Thymus (tissue), 11 donors: ENCODE measurements around the gene MAL. TPM values are rescaled to one million over a fixed set of nuclear protein-coding genes. Genes with fewer than 3 reads are reported as not detected.
A peak's percentile ranks its signal among the peaks of the same experiment; 100 is the strongest.

Experiments used
- DNase-seq, 9 donors: peaks; one replicate each; pipeline ENCODE4 v3.0.0-alpha.2; 2013; ENCODE audit warnings: low spot score in 9 of 9, low read depth in 6 of 9, missing footprints in 1 of 9
- H3K27ac ChIP-seq, 2 donors: one replicate each; pipeline ENCODE4 v1.5.1; 2013; ENCODE audit warnings: control low read depth in 1 of 2, low read depth in 1 of 2, low read length in 1 of 2, mild to moderate bottlenecking in 1 of 2, moderate library complexity in 1 of 2
- H3K27me3 ChIP-seq, 2 donors: one replicate each; pipeline ENCODE4 v1.5.1; 2013; ENCODE audit warnings: low read length in 1 of 2; ENCODE audit not compliant: control insufficient read depth in 2 of 2, insufficient read depth in 1 of 2
- H3K36me3 ChIP-seq, 2 donors: one replicate each; pipeline ENCODE4 v1.5.1; 2013; ENCODE audit warnings: low read length in 1 of 2, mild to moderate bottlenecking in 1 of 2, moderate library complexity in 1 of 2; ENCODE audit not compliant: control insufficient read depth in 2 of 2, insufficient read depth in 2 of 2
- H3K4me1 ChIP-seq, 2 donors: one replicate each; pipeline ENCODE4 v1.5.1; 2013; ENCODE audit warnings: low read length in 2 of 2; ENCODE audit not compliant: control insufficient read depth in 2 of 2, insufficient read depth in 2 of 2
- H3K4me3 ChIP-seq, 2 donors: one replicate each; pipeline ENCODE4 v1.5.1; 2013; ENCODE audit warnings: low read length in 2 of 2, control low read depth in 1 of 2, mild to moderate bottlenecking in 1 of 2
- H3K9me3 ChIP-seq, 2 donors: one replicate each; pipeline ENCODE4 v1.5.1; 2013; ENCODE audit warnings: low read length in 1 of 2, mild to moderate bottlenecking in 1 of 2; ENCODE audit not compliant: control insufficient read depth in 2 of 2, insufficient read depth in 1 of 2
- WGBS: extraction: QIAGEN DNeasy Blood & Tissue Kit; methylation state at CpG from one replicate; pipeline ENCODE4 v1.1.7; 2013; 5-methylcytosine and 5-hydroxymethylcytosine counted together
- polyA plus RNA-seq: library from polyadenylated mRNA; stranded (reverse); fragments of 200-250 nt; gene quantifications from one replicate; pipeline ENCODE4 v1.2.3, GENCODE V29; 2013
- total RNA-seq: library from RNA; stranded (reverse); fragments of 120-200 nt; gene quantifications from one replicate; pipeline ENCODE4 v1.2.4, GENCODE V29; 2013
- donor health status: healthy.

MAL gene
- total and polyA plus RNA-seq, 2 donors, result 143 to 190 TPM

DNA sequence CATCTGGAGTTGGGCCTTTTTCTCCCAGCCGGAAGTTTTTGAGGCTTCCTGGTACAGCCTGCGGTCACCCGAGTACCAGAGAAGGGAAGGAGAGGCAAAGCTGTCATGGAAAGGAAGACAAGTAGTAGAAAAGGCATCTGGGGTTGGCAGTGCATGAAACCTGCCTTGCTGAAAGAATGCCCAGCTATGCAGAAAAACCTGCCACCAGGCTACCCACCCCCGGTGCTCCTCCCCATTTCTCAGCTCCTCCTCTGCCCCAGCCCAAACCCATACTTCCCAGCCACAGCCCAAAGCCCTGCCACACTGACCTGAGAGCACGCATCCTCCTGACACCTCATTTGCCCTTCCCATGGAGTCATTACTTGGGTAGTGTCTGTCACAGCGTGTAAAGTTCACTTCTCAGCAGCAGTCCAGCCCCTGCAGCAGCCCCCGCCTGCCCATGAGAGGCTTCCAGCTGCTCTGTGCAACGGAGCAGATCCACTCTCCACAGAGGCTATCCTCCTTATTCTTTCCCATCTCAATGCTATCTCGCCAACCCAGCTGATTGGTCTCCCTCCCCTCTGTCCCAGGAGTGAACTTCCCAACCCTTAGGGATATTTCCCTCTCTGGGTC is 40.4 kb upstream of the MAL start:
- H3K4me1 ChIP-seq, result peaks cover 0 to 18% of the 10 kb centered on the region in 2 donors
- peaks cover 0 to 2% of the 10 kb centered on the region in 2 donors for H3K27me3 ChIP-seq
- H3K27ac ChIP-seq, result no peak overlapping the region
- H3K4me3 ChIP-seq, result no peak overlapping the region
- DNase-seq, result no peak
- H3K9me3 ChIP-seq, result peaks cover 0 to 2% of the 10 kb centered on the region in 2 donors
- WGBS, result 76% methylated on average over 9 of the region's 9 CpGs
- no peaks in the 10 kb centered on the region for H3K36me3 ChIP-seq

DNA sequence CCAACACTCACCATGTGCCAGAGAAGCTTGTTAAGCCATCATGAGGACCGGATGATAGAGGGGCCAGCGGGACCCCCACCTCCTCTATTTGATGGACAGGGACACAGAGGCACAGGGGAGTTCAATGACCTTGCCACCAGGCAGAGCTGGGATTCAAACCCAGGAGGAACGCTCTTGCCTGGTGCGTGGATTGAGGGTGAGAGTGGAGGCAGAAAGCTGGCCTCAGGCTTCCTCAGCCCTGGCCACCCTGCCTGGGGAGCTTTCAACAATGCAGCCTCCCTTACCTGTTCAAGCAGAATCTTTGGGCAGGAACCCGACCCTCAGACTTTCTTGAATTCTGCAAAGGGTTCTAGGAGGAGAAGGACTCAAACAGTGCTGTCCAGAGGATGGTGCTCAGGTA is 39.9 kb upstream of the MAL start:
- Histone ChIP-seq H3K9me3 (peaks cover 0 to 2% of the 10 kb centered on the region in 2 donors), H3K4me3 (no peak overlapping the region), H3K27ac (no peak overlapping the region), H3K27me3 (peaks cover 0 to 2% of the 10 kb centered on the region in 2 donors), H3K36me3 (no peaks in the 10 kb centered on the region), H3K4me1 (peaks cover 0 to 18% of the 10 kb centered on the region in 2 donors)
- WGBS, result 95% methylated on average over 5 of the region's 5 CpGs
- DNase-seq, result no peak

DNA sequence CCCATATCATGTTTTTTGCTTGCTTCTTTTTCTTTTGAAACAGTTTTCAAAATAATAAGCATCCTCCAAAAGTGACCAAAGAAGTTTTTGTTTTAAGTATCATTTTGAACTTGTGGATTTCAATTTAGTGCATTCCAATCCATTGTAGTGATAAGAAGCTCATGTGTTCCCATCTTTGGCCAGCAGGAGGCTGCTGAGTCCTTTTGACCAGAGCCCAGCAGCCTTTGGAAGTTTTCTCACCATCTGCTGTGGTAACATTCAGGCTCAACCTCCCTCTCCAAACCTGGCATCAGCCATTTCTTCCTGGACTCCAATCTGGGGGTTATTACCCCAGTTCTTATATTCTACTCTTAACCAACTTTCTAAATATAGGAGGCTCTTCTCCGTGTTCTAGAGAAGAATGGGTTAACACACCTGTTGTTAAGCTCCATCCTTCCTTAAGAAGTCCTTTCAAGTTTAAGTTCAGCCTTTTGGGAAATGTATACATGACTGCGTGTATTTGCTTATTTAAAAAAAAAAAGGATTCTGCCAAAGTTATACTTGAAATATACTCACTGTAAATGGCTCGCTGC is 39.0 kb upstream of the MAL start:
- H3K4me3 ChIP-seq, result no peak overlapping the region
- peaks cover 0 to 2% of the 10 kb centered on the region in 2 donors for H3K9me3 ChIP-seq
- H3K4me1 ChIP-seq, result peaks cover 0 to 18% of the 10 kb centered on the region in 2 donors
- no peak overlapping the region for H3K27ac ChIP-seq
- no peaks in the 10 kb centered on the region for H3K36me3 ChIP-seq
- DNase-seq, result peak in 5 of 9 donors; percentile 59 to 82 (median 63)
- peaks cover 0 to 2% of the 10 kb centered on the region in 2 donors for H3K27me3 ChIP-seq
- 81% methylated on average over 3 of the region's 3 CpGs for WGBS

DNA sequence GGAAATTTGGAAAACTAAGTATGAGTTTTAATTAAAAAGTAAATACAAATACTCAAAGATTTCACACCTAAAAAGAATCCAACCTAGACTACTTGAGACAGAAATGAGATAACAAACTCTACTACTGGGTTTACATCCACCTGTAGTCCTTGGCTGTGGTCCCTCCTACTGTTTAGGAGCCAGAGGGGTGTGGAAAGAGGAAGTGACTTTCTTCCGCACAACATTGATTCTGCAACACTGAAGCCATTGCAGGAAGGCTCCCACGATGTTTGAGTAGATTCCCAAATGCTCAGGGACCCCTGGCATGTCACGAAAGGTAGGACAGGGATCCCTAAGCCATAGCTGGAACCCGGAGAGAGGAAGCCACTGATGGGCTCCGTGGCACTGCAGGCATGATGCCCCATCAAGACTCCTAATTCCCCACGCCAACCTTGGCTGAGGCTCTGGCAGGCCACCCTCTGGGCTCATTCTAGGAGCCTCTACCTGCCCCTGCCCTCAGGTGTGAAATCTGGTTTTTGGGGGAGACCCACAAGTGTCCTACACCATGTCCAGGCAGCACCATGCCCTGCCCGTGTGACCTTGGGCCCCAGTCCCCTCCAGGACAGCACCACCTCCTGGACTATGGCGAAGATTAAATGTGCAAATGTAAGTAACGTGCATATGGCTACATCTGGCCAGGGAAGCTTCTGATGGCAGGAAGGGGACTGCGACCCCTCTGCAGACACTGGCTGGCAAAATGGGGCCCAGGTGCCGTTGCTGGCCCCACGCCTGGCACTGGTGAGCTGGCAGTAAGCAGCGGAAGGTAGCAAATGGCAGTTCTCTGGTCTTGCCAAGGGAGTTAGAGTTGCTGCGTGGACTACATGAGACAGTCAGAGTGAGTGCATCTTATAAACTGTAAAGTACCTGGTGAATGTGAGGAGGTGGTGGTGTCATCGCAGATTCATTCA is 38.2 kb upstream of the MAL start:
- 89% methylated on average over 15 of the region's 15 CpGs for WGBS
- DNase-seq, result no peak
- H3K27ac ChIP-seq, result no peak overlapping the region
- H3K36me3 ChIP-seq, result no peaks in the 10 kb centered on the region
- no peak overlapping the region for H3K4me3 ChIP-seq
- H3K4me1 ChIP-seq, result peaks cover 0 to 16% of the 10 kb centered on the region in 2 donors
- H3K27me3 ChIP-seq, result peaks cover 0 to 2% of the 10 kb centered on the region in 2 donors
- peaks cover 0 to 2% of the 10 kb centered on the region in 2 donors for H3K9me3 ChIP-seq

DNA sequence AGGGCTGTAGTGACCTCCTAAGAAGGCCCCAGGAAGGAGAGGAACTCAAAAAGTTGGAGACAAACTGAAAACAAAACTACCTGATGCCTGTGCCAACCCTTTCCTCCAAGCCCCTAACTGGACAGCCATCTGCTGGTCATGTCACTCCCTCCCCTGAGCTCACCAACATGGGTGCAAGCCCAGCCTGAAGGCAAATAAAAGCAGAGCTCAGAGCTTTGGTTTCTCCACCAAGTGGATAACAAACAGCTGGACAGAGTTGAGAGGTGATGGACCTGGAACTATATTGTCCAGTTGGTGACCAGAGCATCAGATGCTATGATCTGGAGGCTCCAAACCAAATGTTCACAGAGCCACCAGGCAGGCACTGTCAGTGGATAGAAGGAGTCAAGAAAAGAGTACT is 34.6 kb upstream of the MAL start:
- no peak overlapping the region for H3K27ac ChIP-seq
- peaks cover 0 to 6% of the 10 kb centered on the region in 2 donors for H3K9me3 ChIP-seq
- peaks cover 0 to 6% of the 10 kb centered on the region in 2 donors for H3K4me1 ChIP-seq
- no peak overlapping the region for H3K4me3 ChIP-seq
- DNase-seq, result no peak
- H3K36me3 ChIP-seq, result no peaks in the 10 kb centered on the region
- H3K27me3 ChIP-seq, result peaks cover 0 to 2% of the 10 kb centered on the region in 2 donors

DNA sequence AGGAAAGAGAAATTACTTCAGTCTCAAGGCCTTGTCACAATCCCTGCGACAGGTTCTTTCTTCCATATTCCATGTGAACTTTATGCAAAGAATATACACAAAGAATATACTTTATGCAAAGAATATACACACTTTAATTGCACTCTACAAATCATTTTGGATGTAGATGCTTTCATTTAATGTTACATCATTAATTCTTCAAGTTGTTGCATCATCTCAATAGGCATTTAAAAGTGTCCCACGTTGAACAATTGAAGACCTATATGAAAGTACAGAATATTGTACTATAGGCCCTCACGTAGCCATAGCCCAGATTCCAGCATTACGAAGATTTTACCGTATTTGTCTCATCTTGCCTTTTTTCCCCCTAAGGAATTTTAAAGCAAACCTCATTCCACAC is 33.1 kb upstream of the MAL start:
- H3K4me1 ChIP-seq, result peaks cover 0 to 2% of the 10 kb centered on the region in 2 donors
- H3K36me3 ChIP-seq, result no peaks in the 10 kb centered on the region
- WGBS, result 95% methylated on average over 5 of the region's 5 CpGs
- no peak overlapping the region for H3K27ac ChIP-seq
- no peak overlapping the region for H3K4me3 ChIP-seq
- H3K27me3 ChIP-seq, result peaks cover 0 to 5% of the 10 kb centered on the region in 2 donors
- no peak for DNase-seq
- peaks cover 0 to 4% of the 10 kb centered on the region in 2 donors for H3K9me3 ChIP-seq

DNA sequence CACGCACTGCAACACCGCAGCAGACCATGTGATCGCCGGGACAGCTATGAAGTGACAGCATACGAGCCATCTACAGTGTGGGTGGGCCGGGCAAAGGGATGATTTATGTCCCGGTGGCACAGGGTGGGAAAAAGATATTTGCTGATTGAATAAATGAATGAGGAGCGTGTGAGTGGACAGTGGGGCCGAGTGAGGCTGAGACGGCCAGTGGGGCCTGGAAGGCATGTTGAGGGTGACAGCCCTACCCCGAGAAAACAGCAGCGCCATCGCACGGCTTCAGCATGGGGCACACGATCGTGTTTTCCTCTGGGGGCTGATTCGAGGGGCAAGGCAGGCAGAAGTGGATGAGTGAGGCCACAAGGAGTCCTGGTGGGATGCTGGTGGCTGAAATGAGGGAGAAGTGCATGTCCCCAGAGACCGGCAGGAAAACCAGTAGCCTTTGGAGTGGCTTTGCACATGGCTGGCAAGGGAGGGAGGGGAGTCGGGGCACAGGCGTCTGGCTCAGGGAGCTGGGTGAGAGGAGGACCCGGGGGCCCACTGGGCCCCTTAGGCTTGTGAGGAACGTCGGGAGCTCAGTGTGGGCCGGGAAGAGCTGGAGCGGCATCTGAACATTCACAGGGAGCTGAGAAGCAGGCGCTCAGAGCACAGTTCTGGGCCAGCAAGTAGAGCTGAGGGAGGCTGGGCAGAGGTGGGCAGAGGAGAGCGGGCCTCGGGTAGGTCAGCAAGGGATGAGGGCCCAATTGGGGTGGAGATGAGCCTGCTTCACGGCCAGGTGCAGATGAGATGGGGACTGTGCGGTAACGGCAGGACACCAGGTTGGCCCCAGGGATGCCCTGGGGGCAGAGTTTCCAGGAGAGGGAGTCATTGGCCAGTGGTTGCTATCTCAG is 32.1 kb upstream of the MAL start:
- WGBS, result 94% methylated on average over 31 of the region's 31 CpGs
- DNase-seq, result no peak
- Histone ChIP-seq H3K27ac (no peak overlapping the region), H3K4me3 (no peak overlapping the region), H3K9me3 (peaks cover 0 to 3% of the 10 kb centered on the region in 2 donors), H3K27me3 (peaks cover 0 to 8% of the 10 kb centered on the region in 2 donors), H3K4me1 (peaks cover 4 to 7% of the 10 kb centered on the region in 2 donors), H3K36me3 (no peaks in the 10 kb centered on the region)

DNA sequence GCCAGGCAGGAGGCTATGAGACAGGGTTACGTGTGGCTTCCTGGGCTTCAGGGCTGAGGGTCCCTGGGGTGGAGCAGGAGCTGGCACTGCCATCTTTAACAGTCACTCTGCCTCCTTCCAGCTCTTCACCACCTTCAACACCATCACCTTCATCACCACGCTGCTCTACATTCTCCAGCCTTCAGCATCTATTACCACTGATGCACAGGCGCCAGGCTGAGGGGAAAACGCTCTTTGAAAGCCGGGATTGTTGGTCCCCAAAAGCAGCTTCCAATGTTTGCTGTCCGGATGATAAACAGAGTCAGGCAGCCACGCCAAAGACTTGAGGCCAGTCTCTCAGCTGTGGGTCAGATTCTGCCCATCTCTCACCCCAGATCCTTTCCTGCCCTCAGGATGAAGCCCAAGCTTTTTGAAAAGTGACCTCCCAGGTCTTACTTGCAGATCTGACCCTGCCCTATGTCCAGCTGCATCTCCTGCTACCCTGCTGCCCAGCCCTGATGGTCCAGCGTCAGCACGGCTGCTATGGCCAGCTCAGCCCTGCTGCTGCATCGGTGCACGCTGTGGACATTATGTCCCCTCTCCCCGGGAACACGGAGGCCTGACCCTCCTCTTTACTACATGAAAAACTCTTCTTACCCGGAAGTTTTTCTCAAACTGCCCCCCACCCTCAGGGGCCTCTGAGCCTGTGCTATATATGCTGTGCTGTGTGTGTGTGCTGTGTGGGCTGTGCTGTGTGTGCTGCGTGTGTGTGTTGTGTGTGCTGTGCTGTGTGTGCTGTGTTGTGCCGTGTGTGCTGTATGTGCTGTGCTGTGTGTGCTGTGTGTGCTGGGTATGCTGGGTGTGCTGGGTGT is 31.2 kb upstream of the MAL start:
- H3K9me3 ChIP-seq, result peaks cover 0 to 3% of the 10 kb centered on the region in 2 donors
- 96% methylated on average over 16 of the region's 16 CpGs for WGBS

More for the DNA sequence above, 31.2 kb upstream of the MAL start:
- Histone ChIP-seq H3K27ac (no peak overlapping the region), H3K27me3 (peaks cover 0 to 10% of the 10 kb centered on the region in 2 donors), H3K4me1 (peaks cover 7 to 16% of the 10 kb centered on the region in 2 donors), H3K36me3 (no peaks in the 10 kb centered on the region), H3K4me3 (no peak overlapping the region)
- DNase-seq, result no peak
